PC-9 (cell line): ENCODE data around the gene ABCD2.

ENCODE experiments used
- CTCF ChIP-seq: fragments of 200-600 bp; sonication (generic); conservative IDR thresholded peaks from 2 replicates; pipeline ENCODE4 v1.6.1; 2017; ENCODE audit warnings: mixed run types, antibody characterized with exemption, mild to moderate bottlenecking, moderate library complexity
- EZH2 ChIP-seq: fragments of 200-600 bp; sonication (generic); IDR thresholded peaks from 2 replicates; pipeline ENCODE4 v1.8.0; 2017; ENCODE audit warnings: antibody characterized with exemption, low read depth

- TF ChIP-seq CTCF (no peak), EZH2 (no peak)
Measured at GRCh38 chr12:39573971-39574370, 45.6 kb downstream of the ABCD2 start.
